Activated CD8-positive, alpha-beta memory T cell treated with anti-CD3 and anti-CD28 coated beads for 24 hours (primary cell): ENCODE data around the gene METTL2B.
"Not testable (repeated sequence)": the region's sequence is repeated elsewhere in the genome, so short reads cannot be mapped to it uniquely, and the experiment has no call there.

ENCODE experiments used
- DNase-seq: peaks from one replicate; pipeline ENCODE4 v3.0.0-alpha.2; 2020

METTL2B gene

DNA sequence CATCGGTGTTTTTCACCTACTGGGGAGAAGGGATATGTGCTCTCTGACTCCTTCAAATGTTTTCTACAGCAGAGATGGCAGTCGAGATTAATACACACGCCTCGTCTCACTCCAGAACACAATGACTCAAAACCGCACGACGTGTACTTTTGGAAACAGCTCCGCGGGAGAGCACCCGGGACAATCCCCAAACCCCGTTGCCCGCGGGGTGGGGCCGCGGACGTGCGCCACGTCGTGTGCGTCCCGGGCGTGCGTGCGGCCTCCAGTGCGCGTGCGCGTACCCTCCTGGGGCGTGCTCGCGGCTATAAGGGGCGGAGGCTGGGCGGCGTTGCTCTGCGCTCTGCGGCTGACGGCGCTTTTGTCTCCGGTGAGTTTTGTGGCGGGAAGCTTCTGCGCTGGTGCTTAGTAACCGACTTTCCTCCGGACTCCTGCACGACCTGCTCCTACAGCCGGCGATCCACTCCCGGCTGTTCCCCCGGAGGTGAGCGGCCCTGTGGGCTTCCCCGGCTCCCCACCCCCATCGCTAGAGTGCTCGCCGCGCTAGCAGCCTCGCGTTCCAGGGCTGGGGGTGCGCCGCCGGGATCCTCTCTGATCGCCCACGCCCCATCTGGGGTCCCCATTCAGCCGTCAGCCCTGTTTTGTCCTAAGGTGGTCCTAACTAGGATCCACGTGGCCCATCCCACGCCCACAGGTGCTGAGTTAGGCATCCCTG is 20.8 kb upstream of the METTL2B start, which contains the start of gene HILPDA:
TSS of gene HILPDA (plus strand) at position 336 of the 712 bp plus-strand sequence. CDS start 1,391 bp downstream, outside the sequence.
- DNase-seq: peak; percentile 95

DNA sequence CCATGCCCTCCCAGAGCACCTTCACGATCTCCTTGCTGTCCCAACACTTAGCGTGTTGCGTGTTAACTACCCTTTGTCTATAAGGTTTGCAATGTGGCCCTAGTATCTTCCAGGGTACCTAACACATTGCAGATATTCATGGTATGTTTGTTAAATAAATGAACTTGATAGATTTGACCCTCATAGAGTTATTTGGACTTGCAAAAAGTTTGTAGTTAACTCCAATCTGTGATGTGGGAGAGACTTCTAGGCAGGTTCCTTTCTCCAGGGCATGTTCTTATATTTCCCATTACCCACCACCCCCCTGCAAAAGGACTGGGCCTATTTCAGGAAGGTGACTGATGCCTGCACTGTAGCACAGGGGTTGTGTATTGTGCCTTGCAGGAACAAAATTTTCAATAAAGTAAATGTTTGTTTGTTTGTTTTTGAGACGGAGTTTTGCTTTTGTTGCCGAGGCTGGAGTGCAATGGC is 20.3 kb upstream of the METTL2B start:
- DNase-seq: no peak

DNA sequence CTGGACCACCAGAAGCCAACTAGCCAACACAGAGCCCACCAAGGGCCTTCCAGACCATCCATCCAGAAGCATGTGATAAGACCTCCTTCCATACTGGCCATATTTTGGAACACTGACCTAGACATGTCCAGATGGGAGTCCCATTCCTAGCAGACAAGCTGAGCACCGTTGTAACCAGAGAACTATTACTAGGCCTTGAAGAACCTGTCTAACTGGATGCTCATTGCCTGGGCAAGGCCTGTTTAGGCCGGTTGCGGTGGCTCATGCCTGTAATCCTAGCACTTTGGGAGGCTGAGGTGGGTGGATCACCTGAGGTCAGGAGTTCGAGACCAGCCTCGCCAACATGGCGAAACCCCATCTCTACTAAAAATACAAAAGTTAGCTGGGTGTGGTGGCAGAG is 19.2 kb upstream of the METTL2B start:
- DNase-seq: not testable (repeated sequence)

DNA sequence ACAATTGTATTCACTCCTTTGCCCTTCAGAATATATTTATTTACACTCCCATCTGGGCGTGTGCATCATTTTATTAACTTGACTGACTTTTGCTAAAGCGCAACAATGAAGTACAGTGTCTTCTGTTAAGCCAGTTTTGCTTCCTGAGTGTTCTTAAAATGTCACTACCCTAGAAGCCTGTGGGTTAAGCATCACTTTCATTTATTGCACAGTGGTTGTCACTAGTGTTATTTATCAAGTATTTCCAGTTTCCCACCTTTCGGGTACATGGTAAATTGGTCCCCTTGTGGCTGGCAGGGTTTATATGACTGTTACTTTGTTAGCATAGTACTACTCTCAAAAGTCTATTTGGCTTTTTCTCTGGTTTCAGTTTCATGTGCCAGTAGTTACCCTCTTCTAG is 17.6 kb upstream of the METTL2B start:
- DNase-seq: no peak

DNA sequence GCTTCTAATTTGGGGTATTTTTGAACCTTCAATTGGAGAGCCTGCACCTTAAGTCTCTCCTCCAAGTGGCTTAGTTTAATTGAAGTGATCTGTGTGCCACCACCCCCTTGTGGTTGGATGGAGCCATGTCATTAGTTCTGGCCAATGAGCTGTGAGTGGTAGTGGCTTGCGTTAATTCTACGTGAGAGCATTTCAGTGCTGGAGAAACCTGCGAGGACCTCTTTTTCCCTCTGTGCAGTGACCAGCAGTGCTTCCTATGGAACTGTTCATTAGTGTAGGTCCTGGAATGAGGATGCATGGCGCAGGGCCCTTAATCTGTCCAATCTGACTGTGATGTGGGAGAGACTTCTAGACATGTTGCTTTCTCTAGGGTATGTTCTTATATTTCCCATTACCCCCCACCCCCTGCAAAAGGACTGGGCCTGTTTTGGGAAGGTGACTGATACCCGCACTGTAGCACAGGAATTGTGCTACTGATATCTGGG is 17.1 kb upstream of the METTL2B start:
- DNase-seq: peak; percentile 75

DNA sequence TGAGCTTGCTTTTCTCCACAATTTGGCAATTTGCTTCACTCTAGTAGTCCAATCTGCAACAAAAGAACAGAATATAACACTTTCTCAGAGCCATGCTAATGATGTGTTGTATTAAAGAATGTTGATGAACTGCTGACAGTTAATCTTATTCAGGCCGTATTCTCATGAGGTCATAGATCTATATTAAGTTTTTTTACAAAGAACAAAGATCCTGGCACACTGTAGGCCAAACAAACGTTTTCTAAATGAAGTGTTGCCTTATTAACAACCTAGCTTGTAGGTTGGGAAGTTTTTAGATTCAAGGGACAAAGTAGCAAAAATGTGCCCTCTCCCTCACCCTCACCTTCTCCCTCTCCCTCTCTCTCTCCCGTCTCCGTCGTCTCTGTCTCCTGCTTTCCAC is 14.1 kb upstream of the METTL2B start:
- no peak for DNase-seq

DNA sequence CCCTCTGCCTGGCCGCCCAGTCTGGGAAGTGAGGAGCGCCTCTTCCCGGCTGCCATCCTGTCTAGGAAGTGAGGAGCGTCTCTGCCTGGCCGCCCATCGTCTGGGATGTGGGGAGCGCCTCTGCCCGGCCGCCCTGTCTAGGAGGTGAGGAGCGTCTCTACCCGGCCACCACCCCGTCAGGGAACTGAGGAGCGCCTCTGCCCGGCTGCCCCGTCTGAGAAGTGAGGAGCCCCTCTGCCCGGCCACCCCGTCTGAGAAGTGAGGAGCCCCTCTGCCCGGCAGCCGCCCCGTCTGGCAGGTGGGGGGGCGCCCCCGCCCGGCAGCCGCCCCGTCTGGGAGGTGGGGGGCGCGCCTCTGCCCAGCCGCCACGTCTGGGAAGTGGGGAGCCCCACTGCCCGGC is 13.2 kb upstream of the METTL2B start:
- DNase-seq: peak; percentile 42

DNA sequence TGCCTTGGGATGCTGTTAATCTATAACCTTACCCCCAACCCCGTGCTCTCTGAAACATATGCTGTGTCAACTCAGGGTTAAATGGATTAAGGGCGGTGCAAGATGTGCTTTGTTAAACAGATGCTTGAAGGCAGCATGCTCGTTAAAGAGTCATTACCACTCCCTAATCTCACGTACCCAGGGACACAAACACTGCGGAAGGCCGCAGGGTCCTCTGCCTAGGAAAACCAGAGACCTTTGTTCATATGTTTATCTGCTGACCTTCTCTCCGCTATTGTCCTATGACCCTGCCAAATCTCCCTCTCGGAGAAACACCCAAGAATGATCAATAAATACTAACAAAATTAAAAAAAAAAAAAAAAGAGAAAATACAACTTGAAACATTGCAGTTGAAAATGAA is 12.6 kb upstream of the METTL2B start:
- DNase-seq: not testable (repeated sequence)

DNA sequence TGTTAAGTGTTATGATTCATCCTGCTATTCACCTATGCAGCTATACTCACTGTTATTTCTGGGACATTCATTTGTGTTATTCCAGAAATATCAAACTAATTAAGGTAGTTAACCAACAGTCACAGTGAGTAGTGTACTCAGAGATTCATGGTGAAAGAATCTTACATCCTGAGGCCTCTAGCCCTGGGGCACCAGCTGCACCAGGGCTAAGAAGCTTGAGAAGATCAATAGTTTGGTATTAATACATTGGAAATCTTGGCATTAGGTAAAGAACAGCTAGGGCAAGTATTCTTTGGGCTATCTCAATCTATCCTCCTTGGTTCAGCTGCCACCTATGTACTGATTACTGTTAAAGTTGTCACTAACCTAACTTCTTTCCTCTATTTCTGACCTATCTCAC is 9.7 kb upstream of the METTL2B start:
- DNase-seq: not testable (repeated sequence)

DNA sequence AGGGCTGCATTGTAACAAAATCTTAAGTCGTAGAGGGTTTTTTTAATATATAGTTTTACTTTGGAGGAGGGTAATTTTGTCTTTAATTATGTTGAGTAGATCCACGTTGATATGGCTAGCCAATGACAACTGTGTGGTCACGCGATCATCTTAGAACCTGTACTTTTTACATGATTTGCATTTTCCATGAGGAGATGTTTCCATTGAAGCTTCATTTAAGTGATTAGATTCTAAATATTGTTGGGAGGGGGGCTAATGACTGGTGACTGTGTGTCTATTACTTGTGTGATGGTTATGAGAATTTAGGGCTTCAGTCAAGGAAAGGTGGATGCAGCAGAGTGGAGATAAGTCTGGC is 765 bp downstream of the METTL2B start:
- not testable (repeated sequence) for DNase-seq

DNA sequence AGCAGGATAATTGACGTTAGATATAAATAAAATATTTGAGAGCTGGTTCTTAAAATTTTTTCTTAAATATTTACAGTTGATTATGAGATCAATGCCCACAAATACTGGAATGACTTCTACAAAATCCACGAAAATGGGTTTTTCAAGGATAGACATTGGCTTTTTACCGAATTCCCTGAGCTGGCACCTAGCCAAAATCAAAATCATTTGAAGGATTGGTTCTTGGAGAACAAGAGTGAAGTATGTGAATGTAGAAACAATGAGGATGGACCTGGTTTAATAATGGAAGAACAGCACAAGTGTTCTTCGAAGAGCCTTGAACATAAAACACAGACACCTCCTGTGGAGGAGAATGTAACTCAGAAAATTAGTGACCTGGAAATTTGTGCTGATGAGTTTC is 2.5 kb downstream of the METTL2B start:
- not testable (repeated sequence) for DNase-seq

DNA sequence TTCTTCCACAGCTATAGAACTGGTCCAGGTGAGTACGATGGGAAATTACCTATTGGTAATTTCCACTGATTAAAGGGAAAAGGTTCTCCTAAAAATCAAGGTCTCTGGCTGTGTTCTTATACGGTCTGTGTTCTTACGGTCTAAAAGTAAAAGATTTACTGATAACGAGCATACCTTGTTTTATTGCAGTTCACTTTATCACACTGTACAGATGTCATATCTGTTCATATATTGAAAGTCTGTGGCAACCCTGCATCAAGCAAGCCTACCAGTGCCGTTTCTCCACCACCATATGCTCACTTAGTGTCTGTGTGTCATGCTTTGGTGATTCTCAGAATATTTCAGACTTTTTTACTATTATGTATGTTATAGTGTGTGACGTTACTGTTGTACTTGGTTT is 11.6 kb downstream of the METTL2B start:
- not testable (repeated sequence) for DNase-seq

DNA sequence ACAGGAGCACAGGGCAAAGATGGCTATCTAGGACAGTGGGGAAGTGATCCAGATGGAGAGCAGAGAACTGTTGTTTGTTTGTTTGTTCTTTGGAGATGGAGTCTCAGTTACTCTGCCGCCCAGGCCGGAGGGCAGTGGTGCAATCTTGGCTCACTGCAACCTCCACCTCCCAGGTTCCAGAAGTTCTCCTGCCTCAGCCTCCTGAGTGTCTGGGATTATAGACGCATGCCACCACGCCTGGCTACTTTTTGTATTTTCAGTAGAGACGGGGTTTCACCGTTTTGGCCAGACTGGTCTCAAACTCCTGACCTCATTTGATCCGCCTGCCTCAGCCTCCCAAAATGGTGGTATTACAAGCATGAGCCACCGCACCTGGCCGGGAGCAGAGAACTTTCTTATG is 20.9 kb downstream of the METTL2B start:
- no peak for DNase-seq

DNA sequence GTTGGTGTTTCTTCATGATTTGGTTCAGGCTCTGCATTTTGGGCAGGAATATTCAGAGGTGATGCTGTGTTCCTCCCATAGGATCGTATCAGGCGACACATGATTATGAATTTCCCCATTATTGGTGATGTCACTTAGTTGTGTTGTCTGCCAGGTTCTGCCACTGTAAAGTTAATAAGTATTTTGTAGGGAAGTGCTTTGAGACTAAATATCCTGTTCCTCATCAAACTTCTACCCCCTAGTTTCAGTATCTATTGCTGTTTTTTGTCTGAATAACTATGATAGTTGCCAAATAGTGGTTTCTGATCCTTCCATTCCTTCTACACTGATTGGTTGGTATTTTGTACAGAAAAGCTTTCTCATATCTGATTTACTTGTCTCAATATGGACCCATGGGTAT is 28.9 kb downstream of the METTL2B start:
- not testable (repeated sequence) for DNase-seq

DNA sequence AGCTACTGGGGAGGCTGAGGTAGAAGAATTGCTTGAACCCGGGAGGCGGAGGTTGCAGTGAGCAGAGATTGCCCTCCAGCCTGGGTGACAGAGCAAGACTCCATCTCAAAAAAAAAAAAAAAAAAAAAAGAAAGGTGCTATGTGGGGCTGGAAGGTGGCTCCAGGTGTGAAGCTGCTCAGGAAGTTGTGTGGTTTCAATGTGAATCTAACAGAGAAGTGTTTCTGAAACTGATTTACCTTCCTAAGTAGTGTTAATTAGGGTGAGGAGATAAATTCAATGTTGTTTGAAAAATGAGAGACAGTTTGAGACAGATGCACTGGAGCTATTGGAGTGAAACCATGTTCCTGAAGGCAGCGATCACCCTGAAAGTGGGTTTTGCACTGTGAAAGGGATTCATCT is 30.3 kb downstream of the METTL2B start:
- not testable (repeated sequence) for DNase-seq

DNA sequence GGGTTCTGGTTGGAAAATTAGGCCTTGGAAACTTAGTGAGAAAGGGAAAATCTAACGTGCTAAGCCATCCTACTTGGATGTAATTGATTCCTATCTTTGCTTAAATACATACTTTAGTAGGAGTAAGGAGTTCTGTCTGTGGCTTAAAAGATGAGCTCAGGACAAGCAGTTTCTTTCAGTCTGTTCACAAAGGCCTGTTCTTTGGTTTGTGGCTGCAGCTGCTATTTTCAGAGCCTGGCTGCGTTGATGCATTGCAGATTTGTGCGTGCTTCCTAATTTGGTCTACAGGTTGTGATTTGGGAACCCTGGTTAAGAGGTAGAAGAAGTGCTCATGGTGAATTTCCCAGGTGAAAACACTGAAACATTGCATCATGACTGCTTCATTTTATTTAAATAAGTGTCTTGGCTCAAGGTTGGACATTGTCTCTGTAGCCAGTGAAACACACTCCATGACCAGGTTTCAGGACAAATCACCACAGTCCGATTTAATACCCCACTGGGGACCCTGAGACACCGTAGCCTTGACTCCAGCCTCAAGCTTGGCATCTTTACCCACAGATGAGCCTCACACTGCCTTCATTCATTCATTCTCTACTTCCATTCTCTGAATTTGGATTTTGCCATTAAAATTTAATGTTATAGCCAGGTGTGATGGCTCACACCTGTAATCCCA is 30.9 kb downstream of the METTL2B start:
- not testable (repeated sequence) for DNase-seq

DNA sequence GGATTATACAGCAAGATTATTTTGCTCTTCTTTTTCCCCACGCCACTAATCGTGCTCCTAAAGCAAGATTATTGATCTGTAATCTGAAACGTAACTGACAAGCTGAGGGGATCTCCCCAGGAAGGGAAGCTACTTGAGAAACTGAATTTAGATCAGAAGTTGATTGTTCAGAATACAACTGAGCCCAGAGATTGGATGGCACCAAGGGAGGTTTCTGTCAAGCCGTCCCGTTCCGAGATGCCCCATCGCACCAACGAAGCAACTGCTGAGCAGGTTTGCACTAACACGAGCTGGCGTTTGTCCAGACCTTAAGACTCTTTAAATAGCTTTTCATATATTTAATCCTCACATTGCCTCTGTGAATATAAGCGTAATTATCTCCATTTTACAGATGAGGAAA is 35.1 kb downstream of the METTL2B start:
- not testable (repeated sequence) for DNase-seq

DNA sequence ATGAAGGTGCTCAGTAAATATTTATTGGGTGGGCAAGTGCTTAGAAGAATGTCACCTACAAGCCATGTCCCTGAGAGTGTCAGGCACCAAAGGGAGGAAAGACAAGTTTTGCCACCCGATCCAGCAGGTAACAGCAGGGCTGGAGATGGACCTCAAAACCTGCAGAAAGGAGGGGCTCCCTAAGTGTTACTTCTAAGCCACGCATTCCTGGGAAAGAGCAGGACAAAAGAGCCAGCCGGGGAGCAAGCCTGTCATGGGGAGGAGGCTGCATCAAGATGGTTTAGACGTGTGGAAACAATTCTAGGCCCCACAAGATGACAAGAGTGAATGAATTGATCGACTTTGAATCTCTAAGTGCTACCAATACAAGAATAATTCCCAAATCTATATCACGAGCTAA is 38.7 kb downstream of the METTL2B start:
- not testable (repeated sequence) for DNase-seq

DNA sequence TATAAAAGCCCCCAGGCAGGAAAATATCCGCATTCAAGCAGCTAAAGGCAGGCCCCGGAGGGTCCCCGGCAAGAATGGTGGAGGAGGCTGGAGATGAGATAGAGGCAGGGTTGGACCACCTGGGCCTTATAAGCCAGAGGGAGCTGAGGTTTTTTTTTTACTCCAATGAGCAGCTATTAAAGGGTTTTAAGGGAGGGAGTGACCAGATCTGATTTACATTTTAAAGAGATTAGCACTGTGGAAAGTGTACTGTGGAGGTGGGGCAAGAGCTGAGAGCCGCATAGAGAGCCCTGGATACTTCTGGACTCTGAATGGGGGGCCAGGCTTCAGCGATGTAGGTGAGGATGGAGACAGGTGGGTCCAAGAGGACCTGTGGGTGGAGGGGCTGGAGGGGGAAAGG is 40.5 kb downstream of the METTL2B start:
- DNase-seq: not testable (repeated sequence)

DNA sequence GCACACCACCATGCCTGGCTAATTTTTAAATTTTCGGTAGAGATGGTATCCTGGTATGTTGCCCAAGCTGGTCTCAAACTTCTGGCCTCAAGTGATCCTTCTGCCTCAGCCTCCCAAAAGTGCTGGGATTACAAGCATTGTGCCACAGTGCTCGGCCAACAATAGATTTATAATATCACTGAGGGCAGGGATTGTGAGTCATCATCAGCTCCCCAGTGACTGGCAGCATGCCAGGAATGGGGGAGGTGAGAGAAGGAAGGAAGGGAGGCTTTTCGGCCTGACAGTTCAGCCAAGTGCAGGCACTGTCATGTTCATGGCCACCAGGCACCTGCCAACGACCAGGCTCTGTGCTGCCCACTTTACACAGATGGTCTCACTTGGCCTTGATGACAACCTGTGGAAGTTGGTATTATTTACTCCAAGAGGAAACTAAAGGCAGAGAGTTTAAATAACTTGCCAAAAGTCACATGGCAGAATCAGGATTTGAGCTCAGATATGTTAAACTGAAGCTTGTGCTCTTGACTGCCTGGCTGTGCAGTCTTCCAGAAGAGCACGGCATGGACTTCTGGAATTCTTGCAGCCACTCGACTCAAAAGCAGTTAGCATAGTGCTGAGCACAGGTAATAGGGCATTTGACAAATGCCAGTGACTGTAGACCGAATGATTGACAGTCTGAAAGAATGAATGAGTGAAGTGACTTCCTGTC is 46.8 kb downstream of the METTL2B start:
- DNase-seq: peak; percentile 90

DNA sequence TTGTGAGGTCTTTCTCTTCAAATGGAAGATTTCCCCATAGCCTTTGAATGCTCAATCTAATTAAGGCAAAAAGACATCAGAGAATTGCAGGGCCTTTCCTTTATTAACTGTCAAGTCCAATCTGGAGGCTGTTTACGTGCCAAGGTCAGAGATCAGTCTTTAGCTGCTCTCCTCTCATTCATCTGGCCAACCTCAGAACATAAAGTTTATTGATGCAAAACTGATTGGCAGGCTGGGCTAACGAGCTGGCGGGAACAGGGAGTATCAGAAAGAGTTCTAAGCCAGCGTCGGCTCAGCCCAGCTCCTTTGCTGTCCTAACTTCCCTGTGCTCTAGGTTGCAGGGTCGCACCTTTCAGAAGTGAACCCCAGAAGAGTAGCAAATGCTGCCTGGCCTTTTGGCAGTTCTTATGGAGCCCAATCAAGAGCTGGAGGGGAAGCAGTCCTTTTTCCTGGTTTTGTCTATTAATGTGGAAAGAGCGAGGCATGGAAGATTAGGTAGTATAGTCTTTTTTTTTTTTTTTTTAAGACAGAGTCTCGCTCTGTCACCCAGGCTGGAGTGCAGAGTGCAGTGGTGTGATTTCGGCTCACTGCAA is 47.5 kb downstream of the METTL2B start:
- DNase-seq: not testable (repeated sequence)

DNA sequence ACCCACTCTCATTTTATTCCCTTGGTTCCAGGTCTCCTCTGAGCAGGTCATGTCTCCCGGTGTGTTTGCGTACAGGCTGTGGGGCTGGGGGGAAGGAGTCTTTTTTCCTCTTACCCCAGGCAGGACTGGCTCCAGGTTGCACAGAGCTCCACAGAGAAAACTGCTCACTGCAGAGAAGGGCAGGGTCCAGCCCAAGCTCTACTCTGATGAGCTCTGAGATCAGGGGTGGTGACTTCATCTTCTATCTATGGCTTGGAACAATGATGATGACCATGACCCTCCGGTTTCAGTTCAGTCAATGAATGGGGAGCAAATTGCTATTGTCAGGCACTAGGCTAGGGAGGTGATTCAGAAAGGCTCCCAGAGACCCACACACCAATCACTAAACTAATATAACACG is 49.0 kb downstream of the METTL2B start:
- not testable (repeated sequence) for DNase-seq

DNA sequence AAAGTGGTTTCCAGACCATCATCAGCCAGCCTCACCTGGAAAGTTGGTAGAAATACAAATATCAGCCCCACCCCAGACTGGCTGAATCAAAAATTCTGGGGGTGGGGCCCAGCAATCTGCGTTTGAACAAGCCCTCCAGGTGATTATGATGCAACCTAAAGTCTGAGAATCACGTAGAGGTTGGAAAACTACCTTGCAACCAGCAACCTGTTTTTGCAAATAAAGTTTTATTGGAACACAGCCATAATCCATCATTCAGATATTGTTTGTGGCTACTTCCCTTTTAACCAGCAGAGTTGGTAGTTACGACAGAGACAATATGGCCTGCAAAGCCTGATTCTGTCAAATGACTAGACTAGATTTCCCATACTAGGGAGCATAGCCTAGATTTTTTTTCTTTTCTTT is 49.5 kb downstream of the METTL2B start:
- not testable (repeated sequence) for DNase-seq
